CD4-positive, alpha-beta T cell treated with Interferon alpha-2 for 1 hour (primary cell): ENCODE results near the gene MZB1.
"Not testable (repeated sequence)": the region's sequence is repeated elsewhere in the genome, so short reads cannot be mapped to it uniquely, and the experiment has no call there.

Experiments used
- DNase-seq, 2 donors: peaks; one replicate each; pipeline ENCODE4 v3.0.0-alpha.2; 2020 to 2022

The MZB1 gene

GRCh38 chr5:139410121-139410992 lies 20.6 kb upstream of the MZB1 start:
- no peak for DNase-seq

- not testable (repeated sequence) for DNase-seq
Observed at GRCh38 chr5:139409116-139409515, 19.4 kb upstream of the MZB1 start.

GRCh38 chr5:139408191-139408590 lies 18.5 kb upstream of the MZB1 start:
- DNase-seq = no peak

- no peak for DNase-seq
Observed at GRCh38 chr5:139407517-139407916, 17.8 kb upstream of the MZB1 start.

- no peak for DNase-seq
Observed at GRCh38 chr5:139406963-139407362, 17.2 kb upstream of the MZB1 start.

GRCh38 chr5:139404484-139404840 lies 14.7 kb upstream of the MZB1 start:
- DNase-seq = no peak

GRCh38 chr5:139403787-139404483 lies 14.2 kb upstream of the MZB1 start, which contains the start of gene SPATA24:
SPATA24 (minus strand) TSS chr5:139404089; CDS start chr5:139404060, 29 bp downstream.
- DNase-seq = peak; percentile 98

GRCh38 chr5:139403418-139403786 lies 13.7 kb upstream of the MZB1 start:
- no peak for DNase-seq

GRCh38 chr5:139402561-139403158 lies 12.9 kb upstream of the MZB1 start:
- no peak for DNase-seq

- DNase-seq = no peak
Observed at GRCh38 chr5:139401546-139401945, 11.8 kb upstream of the MZB1 start.

GRCh38 chr5:139399501-139400121 lies 9.9 kb upstream of the MZB1 start:
- no peak for DNase-seq

- no peak for DNase-seq
Observed at GRCh38 chr5:139397921-139398320, 8.2 kb upstream of the MZB1 start.

GRCh38 chr5:139396691-139397090 lies 7.0 kb upstream of the MZB1 start:
- no peak for DNase-seq

GRCh38 chr5:139395844-139396640 lies 6.3 kb upstream of the MZB1 start:
- DNase-seq = no peak

- no peak for DNase-seq
Observed at GRCh38 chr5:139394654-139395566, 5.2 kb upstream of the MZB1 start, which contains the start of gene PROB1. PROB1 (minus strand) TSS chr5:139395104; CDS start chr5:139395081, 23 bp downstream.

- DNase-seq = peak; percentile 50 to 71
Observed at GRCh38 chr5:139394123-139394653, 4.5 kb upstream of the MZB1 start.

- no peak for DNase-seq
Observed at GRCh38 chr5:139393497-139394122, 3.9 kb upstream of the MZB1 start.

GRCh38 chr5:139392678-139393496 lies 3.2 kb upstream of the MZB1 start:
- peak; percentile 80 to 84 for DNase-seq

GRCh38 chr5:139392324-139392677 lies 2.6 kb upstream of the MZB1 start:
- DNase-seq = no peak
